Natural killer cell (primary cell): Measurements from ENCODE around the gene TESMIN. TPM values are rescaled to one million over a fixed set of nuclear protein-coding genes. Genes with fewer than 3 reads are reported as not detected.

Experiments
- ATAC-seq, 3 donors: fragments of 150-1000 bp in 2 of 3; fragments of 200-7000 bp in 1 of 3; cut with Tn5 transposase; 1 replicate in 1 of 3; 2 replicates in 2 of 3; pipeline ENCODE4 v1.10.0; 2021; ENCODE audit warnings: mild to moderate bottlenecking in 2 of 3, moderate library complexity in 2 of 3
- DNase-seq, 2 donors: peaks; one replicate each; pipeline versions ENCODE4 v3.0.0 to v3.0.0-alpha.2; 2013 to 2021; ENCODE audit warnings: mixed read lengths in 1 of 2
- H3K27ac ChIP-seq: one replicate; pipeline ENCODE4 v1.5.1; 2013; ENCODE audit warnings: mild to moderate bottlenecking, low read length
- H3K27me3 ChIP-seq: one replicate; pipeline ENCODE4 v1.6.1; 2013; ENCODE audit warnings: low read length; ENCODE audit not compliant: control insufficient read depth, insufficient read depth
- H3K36me3 ChIP-seq: one replicate; pipeline ENCODE4 v1.6.1; 2013; ENCODE audit warnings: low read length; ENCODE audit not compliant: control insufficient read depth, insufficient read depth
- H3K4me1 ChIP-seq: one replicate; pipeline ENCODE4 v1.6.1; 2013; ENCODE audit warnings: low read length; ENCODE audit not compliant: control insufficient read depth, insufficient read depth
- H3K4me3 ChIP-seq: one replicate; pipeline ENCODE4 v1.5.1; 2013; ENCODE audit warnings: low read length
- H3K9me3 ChIP-seq: one replicate; pipeline ENCODE4 v1.6.1; 2013; ENCODE audit warnings: low read length; ENCODE audit not compliant: control insufficient read depth, insufficient read depth
- H3K27ac Mint-ChIP-seq, 2 donors: one replicate each; pipeline ENCODE4 v1.8.0; 2022; ENCODE audit warnings: mild to moderate bottlenecking in 2 of 2, mixed read lengths in 2 of 2, moderate library complexity in 1 of 2
- H3K27me3 Mint-ChIP-seq, 2 donors: one replicate each; pipeline ENCODE4 v1.8.0; 2022; ENCODE audit warnings: low read depth in 2 of 2, mixed read lengths in 2 of 2
- H3K36me3 Mint-ChIP-seq: one replicate; pipeline ENCODE4 v1.8.0; 2022; ENCODE audit warnings: mixed read lengths
- H3K4me1 Mint-ChIP-seq, 2 donors: one replicate each; pipeline ENCODE4 v1.8.0; 2022; ENCODE audit warnings: mixed read lengths in 2 of 2
- H3K4me3 Mint-ChIP-seq: one replicate; pipeline ENCODE4 v1.8.0; 2022; ENCODE audit warnings: mild to moderate bottlenecking, moderate library complexity, mixed read lengths
- H3K9me3 Mint-ChIP-seq, 2 donors: one replicate each; pipeline ENCODE4 v1.8.0; 2022; ENCODE audit warnings: mixed read lengths in 2 of 2
- WGBS: methylation state at CpG from one replicate; pipeline ENCODE4 v1.1.7; 2013; ENCODE audit warnings: missing lambda C conversion rate; ENCODE audit not compliant: insufficient coverage; 5-methylcytosine and 5-hydroxymethylcytosine counted together
- intact Hi-C: fragments of 100-400 bp; cut with micrococcal nuclease; formaldehyde crosslinking; loops from one replicate; pipeline ENCODE4 v1.14.2; 2022
- total RNA-seq, 4 donors: library from RNA; stranded (reverse); fragments of 120-200 nt in 1 of 4; gene quantifications; one replicate each; pipeline versions ENCODE4 v1.2.3 to v1.2.4, GENCODE V29; 2013 to 2022
- TF ChIP-seq, protein P1 (sequence below): fragments of 200-600 bp; IDR thresholded peaks from one replicate; pipeline ENCODE4 v1.8.0; 2022; ENCODE audit warnings: antibody characterized with exemption

TESMIN gene
- total RNA-seq, 3 donors from 2014 or later (not counting 1 experiment from before 2014, with no cell fraction given), result 1.1 to 3.9 (median 1.1) TPM

DNA sequence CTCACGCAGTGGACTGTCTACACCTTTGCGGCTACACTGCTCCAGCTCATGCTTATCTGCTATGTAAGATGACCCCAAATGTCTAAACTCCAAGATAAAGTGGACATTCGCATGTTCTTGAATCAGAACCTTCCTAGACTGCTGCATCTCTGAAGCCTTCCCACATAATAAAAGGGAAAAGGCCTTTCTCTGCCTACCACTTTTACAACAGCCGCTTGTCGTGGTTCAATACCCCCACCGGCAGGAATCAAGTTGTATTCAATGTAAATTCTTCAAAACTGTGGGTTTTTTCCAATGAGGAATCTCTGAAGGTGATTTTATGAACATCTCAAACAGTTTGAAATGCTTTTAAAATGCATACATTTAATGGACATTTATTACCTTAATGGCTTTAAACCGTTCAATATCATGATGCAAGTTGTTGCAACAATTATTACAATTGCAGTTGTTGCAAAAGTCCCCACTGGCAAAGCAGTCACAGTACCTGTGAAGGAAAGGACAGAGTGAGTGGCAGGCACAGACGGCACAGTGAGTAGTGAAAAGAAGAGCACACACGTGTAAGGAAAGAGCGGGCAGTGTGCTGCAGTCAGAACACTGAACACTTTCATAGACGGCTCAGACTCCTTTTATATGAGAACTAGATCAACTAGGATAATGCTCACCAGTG lies 35.7 kb downstream of the TESMIN start:
- H3K36me3 Mint-ChIP-seq, result no peaks in the 10 kb centered on the region
- no peaks in the 10 kb centered on the region for H3K4me1 Mint-ChIP-seq
- no peaks in the 10 kb centered on the region for H3K36me3 ChIP-seq
- H3K27ac Mint-ChIP-seq, result no peak overlapping the region
- TF ChIP-seq, protein P1, sequence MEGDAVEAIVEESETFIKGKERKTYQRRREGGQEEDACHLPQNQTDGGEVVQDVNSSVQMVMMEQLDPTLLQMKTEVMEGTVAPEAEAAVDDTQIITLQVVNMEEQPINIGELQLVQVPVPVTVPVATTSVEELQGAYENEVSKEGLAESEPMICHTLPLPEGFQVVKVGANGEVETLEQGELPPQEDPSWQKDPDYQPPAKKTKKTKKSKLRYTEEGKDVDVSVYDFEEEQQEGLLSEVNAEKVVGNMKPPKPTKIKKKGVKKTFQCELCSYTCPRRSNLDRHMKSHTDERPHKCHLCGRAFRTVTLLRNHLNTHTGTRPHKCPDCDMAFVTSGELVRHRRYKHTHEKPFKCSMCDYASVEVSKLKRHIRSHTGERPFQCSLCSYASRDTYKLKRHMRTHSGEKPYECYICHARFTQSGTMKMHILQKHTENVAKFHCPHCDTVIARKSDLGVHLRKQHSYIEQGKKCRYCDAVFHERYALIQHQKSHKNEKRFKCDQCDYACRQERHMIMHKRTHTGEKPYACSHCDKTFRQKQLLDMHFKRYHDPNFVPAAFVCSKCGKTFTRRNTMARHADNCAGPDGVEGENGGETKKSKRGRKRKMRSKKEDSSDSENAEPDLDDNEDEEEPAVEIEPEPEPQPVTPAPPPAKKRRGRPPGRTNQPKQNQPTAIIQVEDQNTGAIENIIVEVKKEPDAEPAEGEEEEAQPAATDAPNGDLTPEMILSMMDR, result no peak
- WGBS, result 94% methylated on average over 10 of the region's 11 CpGs
- no peak overlapping the region for H3K4me3 Mint-ChIP-seq
- H3K4me3 ChIP-seq, result no peak overlapping the region
- peaks cover 0 to 8% of the 10 kb centered on the region in 2 donors for H3K9me3 Mint-ChIP-seq
- ATAC-seq (no peak), DNase-seq (no peak)
- H3K27me3 ChIP-seq, result no peaks in the 10 kb centered on the region
- intact Hi-C loops, result no loop called here
- no peak overlapping the region for H3K27ac ChIP-seq
- H3K9me3 ChIP-seq, result no peaks in the 10 kb centered on the region
- peaks cover 20 to 24% of the 10 kb centered on the region in 2 donors for H3K27me3 Mint-ChIP-seq
- no peaks in the 10 kb centered on the region for H3K4me1 ChIP-seq

DNA sequence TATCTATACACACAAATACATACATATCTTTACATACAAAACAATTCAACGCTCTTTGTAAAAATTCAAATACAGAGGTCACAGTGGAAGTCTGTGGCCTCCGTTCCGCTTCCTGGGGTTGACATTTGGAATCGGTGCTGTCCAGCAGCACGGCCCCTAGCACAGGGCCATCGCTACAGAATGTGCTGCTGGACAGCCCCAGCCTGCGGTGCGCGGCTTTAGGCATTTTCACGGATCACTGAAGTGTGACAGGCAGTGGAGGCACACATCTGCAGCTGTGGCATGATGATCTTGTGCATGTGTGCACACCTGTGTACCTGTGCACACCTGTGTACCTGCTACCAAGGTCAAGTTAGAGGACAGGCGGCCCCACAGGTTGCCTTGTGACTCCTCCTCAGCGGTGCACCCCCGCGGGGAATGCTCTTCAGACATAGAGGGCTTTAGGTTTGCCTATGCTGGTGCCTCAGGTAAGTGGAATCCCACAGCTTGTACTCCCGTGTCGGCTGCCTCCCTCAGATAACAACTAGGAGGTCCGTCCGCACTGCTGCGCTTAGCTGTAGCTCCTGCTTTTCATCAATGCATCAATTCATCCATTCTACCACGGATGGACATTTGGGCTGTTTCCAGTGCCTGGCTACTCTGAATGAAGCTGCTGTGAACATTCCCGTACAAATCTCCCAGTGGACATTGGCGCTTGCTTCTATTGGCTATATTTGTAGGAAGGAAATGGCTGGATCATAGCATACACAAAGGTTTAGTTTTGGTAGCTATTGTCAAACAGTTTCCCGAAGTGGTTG lies 37.1 kb downstream of the TESMIN start:
- Mint-ChIP-seq H3K4me1 (no peaks in the 10 kb centered on the region), H3K27me3 (peaks cover 11 to 14% of the 10 kb centered on the region in 2 donors), H3K9me3 (no peaks in the 10 kb centered on the region), H3K27ac (no peak overlapping the region), H3K4me3 (no peak overlapping the region), H3K36me3 (no peaks in the 10 kb centered on the region)
- ATAC-seq (no peak), DNase-seq (no peak)
- TF ChIP-seq, protein P1, result no peak
- WGBS, result 93% methylated on average over 22 of the region's 23 CpGs
- H3K4me1 ChIP-seq, result no peaks in the 10 kb centered on the region
- no peak overlapping the region for H3K4me3 ChIP-seq
- H3K36me3 ChIP-seq, result no peaks in the 10 kb centered on the region
- no peak overlapping the region for H3K27ac ChIP-seq
- H3K9me3 ChIP-seq, result no peaks in the 10 kb centered on the region
- intact Hi-C loops, result no loop called here
- no peaks in the 10 kb centered on the region for H3K27me3 ChIP-seq

DNA sequence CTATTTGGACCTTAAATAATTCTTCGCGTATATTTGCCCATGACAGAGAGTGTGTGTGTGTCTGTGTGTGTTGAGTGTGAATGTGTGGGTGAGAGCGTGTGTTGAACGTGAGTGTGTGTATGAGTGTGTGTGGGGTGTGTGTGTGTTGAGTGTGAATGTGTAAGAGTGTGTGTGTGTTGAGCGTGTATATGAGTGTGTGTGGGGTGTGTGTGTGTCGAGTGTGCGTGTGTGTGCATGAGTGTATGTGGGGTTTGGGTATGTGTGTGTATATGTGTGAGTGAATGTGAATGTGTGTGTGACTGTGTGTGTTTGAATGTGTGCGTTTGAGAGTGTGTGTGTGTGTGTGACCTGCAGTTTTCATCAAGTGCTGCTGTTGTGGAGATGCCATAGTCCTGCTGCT lies 40.2 kb downstream of the TESMIN start:
- Mint-ChIP-seq H3K36me3 (no peaks in the 10 kb centered on the region), H3K4me1 (no peaks in the 10 kb centered on the region), H3K27me3 (peaks cover 0 to 4% of the 10 kb centered on the region in 2 donors), H3K9me3 (no peaks in the 10 kb centered on the region), H3K27ac (no peak overlapping the region), H3K4me3 (no peak overlapping the region)
- no peaks in the 10 kb centered on the region for H3K36me3 ChIP-seq
- intact Hi-C loops, result no loop called here
- 91% methylated on average over 8 of the region's 8 CpGs for WGBS
- DNase-seq (no peak), ATAC-seq (no peak)
- H3K27me3 ChIP-seq, result no peaks in the 10 kb centered on the region
- H3K27ac ChIP-seq, result no peak overlapping the region
- H3K4me1 ChIP-seq, result no peaks in the 10 kb centered on the region
- H3K9me3 ChIP-seq, result no peaks in the 10 kb centered on the region
- TF ChIP-seq, protein P1, result no peak
- H3K4me3 ChIP-seq, result no peak overlapping the region
